ENCODE results near the gene AHCYL2. TPM values are rescaled to one million over a fixed set of nuclear protein-coding genes. Genes with fewer than 3 reads are reported as not detected.
"Not testable (repeated sequence)": the region's sequence is repeated elsewhere in the genome, so short reads cannot be mapped to it uniquely, and the experiment has no call there.

AHCYL2 gene
- total RNA-seq, 1 experiment from 2014 or later = 17.0 TPM

DNA sequence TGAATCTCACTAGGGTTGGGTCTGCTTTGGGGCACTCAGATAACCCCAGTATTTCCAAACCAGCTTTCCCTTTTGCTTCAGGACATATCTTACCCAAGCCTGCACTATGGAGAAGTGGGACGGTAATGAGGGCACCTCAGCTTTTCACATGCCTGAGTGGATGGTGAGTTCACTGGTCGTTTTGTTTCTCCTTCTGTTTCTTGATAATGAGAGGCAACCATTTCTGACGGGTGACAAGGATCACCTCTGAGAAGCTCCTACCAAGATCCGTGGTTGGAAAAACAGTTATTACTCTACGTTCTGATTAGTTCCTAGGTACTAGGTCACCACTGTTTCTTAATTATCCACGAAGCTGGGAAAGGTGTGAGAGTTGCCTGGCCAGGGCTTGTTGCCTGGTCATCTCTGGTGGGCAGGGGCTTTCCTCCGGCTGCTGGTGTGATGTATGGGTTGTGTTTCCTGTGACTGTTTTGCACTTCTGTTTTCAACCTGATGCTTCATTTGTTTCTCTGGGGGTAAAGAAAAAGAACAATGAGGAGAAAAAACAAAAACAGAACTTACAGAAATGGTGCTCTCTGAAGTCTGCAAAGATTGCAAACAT, 143.7 kb downstream of the AHCYL2 start:
- TF ChIP-seq, protein P1, sequence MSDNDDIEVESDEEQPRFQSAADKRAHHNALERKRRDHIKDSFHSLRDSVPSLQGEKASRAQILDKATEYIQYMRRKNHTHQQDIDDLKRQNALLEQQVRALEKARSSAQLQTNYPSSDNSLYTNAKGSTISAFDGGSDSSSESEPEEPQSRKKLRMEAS (IDR thresholded peaks at IDR 0.05) = no peak
- TF ChIP-seq CBX3 (IDR thresholded peaks at IDR 0.05; ENCODE audit: low read depth) (no peak), FOSL1 (IDR thresholded peaks at IDR 0.05; ENCODE audit: low read depth) (no peak), POLR2AphosphoS5 (IDR thresholded peaks at IDR 0.05; ENCODE audit: low read depth, low read length) (no peak), SIN3A (IDR thresholded peaks at IDR 0.05; ENCODE audit: low read depth) (no peak), POLR2A (IDR thresholded peaks at IDR 0.05; ENCODE audit: borderline replicate concordance, extremely low read depth, insufficient read depth, insufficient read length) (no peak), RAD21 (IDR thresholded peaks at IDR 0.05; ENCODE audit: low read depth) (no peak), EZH2phosphoT487 (IDR thresholded peaks at IDR 0.05; ENCODE audit: borderline replicate concordance) (no peak), YY1 (IDR thresholded peaks at IDR 0.05; ENCODE audit: extremely low read depth, insufficient replicate concordance, low read depth, low read length) (no peak)
- TF ChIP-seq, protein P2, sequence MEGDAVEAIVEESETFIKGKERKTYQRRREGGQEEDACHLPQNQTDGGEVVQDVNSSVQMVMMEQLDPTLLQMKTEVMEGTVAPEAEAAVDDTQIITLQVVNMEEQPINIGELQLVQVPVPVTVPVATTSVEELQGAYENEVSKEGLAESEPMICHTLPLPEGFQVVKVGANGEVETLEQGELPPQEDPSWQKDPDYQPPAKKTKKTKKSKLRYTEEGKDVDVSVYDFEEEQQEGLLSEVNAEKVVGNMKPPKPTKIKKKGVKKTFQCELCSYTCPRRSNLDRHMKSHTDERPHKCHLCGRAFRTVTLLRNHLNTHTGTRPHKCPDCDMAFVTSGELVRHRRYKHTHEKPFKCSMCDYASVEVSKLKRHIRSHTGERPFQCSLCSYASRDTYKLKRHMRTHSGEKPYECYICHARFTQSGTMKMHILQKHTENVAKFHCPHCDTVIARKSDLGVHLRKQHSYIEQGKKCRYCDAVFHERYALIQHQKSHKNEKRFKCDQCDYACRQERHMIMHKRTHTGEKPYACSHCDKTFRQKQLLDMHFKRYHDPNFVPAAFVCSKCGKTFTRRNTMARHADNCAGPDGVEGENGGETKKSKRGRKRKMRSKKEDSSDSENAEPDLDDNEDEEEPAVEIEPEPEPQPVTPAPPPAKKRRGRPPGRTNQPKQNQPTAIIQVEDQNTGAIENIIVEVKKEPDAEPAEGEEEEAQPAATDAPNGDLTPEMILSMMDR (IDR thresholded peaks at IDR 0.05 in 2 of 3, conservative IDR thresholded peaks at IDR 0.05 in 1 of 3; ENCODE audit: borderline replicate concordance in 1 of 3, insufficient read depth in 1 of 3, low read depth in 2 of 3, low read length in 2 of 3) = no peak
- TF ChIP-seq, protein P3, sequence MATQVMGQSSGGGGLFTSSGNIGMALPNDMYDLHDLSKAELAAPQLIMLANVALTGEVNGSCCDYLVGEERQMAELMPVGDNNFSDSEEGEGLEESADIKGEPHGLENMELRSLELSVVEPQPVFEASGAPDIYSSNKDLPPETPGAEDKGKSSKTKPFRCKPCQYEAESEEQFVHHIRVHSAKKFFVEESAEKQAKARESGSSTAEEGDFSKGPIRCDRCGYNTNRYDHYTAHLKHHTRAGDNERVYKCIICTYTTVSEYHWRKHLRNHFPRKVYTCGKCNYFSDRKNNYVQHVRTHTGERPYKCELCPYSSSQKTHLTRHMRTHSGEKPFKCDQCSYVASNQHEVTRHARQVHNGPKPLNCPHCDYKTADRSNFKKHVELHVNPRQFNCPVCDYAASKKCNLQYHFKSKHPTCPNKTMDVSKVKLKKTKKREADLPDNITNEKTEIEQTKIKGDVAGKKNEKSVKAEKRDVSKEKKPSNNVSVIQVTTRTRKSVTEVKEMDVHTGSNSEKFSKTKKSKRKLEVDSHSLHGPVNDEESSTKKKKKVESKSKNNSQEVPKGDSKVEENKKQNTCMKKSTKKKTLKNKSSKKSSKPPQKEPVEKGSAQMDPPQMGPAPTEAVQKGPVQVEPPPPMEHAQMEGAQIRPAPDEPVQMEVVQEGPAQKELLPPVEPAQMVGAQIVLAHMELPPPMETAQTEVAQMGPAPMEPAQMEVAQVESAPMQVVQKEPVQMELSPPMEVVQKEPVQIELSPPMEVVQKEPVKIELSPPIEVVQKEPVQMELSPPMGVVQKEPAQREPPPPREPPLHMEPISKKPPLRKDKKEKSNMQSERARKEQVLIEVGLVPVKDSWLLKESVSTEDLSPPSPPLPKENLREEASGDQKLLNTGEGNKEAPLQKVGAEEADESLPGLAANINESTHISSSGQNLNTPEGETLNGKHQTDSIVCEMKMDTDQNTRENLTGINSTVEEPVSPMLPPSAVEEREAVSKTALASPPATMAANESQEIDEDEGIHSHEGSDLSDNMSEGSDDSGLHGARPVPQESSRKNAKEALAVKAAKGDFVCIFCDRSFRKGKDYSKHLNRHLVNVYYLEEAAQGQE (IDR thresholded peaks at IDR 0.05; ENCODE audit: low read depth) = no peak
- TF ChIP-seq, protein P4, sequence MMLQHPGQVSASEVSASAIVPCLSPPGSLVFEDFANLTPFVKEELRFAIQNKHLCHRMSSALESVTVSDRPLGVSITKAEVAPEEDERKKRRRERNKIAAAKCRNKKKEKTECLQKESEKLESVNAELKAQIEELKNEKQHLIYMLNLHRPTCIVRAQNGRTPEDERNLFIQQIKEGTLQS (IDR thresholded peaks at IDR 0.05) = no peak
- Histone ChIP-seq H3K9me3 (ENCODE audit: control insufficient read depth in 1 of 2, insufficient read depth in 1 of 2, low read depth in 1 of 2, low read length in 2 of 2) (no peaks in the 10 kb centered on the region), H3K36me3 (ENCODE audit: control insufficient read depth in 1 of 2, insufficient read depth in 2 of 2, low read length in 2 of 2) (no peaks in the 10 kb centered on the region), H3K27me3 (ENCODE audit: insufficient read depth, low read length) (no peaks in the 10 kb centered on the region), H3K4me3 (replicated peaks in 1 of 2; ENCODE audit: low read depth in 1 of 2, low read length in 2 of 2) (no peak overlapping the region), H2AFZ (ENCODE audit: low read depth, low read length, poor library complexity, severe bottlenecking) (no peak overlapping the region), H3K79me2 (ENCODE audit: insufficient read depth, low read length) (no peaks in the 10 kb centered on the region), H3K9ac (ENCODE audit: low read length) (no peak overlapping the region), H3K4me1 (ENCODE audit: control insufficient read depth in 1 of 2, insufficient read depth in 2 of 2, low read length in 2 of 2) (peaks cover 2 to 8% of the 10 kb centered on the region in 2 experiments; a peak in 2 of 4 replicates), H3K27ac (ENCODE audit: low read depth, low read length) (no peak overlapping the region), H3K9me2 (ENCODE audit: insufficient read depth) (no peaks in the 10 kb centered on the region), H4K20me1 (ENCODE audit: insufficient read depth) (peaks cover 4% of the 10 kb centered on the region; the same call in 1 of the 2 replicates), H3K4me2 (ENCODE audit: low read length) (no peak overlapping the region)
- RAD21 ChIA-PET (ENCODE audit: low non-redundant PET in 1 of 2, low total read pairs in 2 of 2, uncharacterized antibody in 2 of 2, unreplicated experiment in 2 of 2) = interaction anchor here (0.6 to 1.1 kb wide), 4 partner anchors 103 to 642 kb away, joined by 3 to 9 read pairs (median 6); no protein-coding TSS in a partner anchor
- POLR2A ChIA-PET = no interaction called here
- no TSS peak for BruUV-seq (replicated peaks)
- CTCF ChIA-PET = interaction anchor here (0.7 to 4.4 kb wide), 18 partner anchors 9 to 645 kb away, joined by 3 to 52 read pairs (median 4); no protein-coding TSS in a partner anchor
- intact Hi-C loops (cut with micrococcal nuclease) = no loop called here
- DNase-seq (ENCODE audit: low read depth, low spot score) (no peak), ATAC-seq (no peak)

DNA sequence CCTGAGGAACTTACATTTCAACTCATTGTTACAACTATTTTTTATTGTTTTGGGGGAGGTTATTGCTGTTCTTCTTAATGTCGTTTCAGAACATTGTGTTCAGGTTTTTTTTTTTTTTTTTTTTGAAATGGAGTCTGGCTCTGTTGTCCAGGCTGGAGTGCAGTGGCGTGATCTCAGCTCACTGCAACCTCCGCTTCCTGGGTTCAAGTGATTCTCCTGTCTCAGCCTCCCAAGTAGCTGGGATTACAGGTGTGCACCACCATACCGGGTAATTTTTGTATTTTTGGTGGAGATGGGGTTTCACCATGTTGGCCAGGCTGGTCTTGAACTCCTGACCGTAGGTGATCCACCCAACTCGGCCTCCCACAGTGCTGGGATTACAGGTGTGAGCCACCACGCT, 144.6 kb downstream of the AHCYL2 start:
- RAD21 ChIA-PET (ENCODE audit: low non-redundant PET in 1 of 2, low total read pairs in 2 of 2, uncharacterized antibody in 2 of 2, unreplicated experiment in 2 of 2); H3K27me3 ChIP-seq (ENCODE audit: insufficient read depth, low read length); H3K36me3 ChIP-seq (ENCODE audit: control insufficient read depth in 1 of 2, insufficient read depth in 2 of 2, low read length in 2 of 2); H3K4me3 ChIP-seq (replicated peaks in 1 of 2; ENCODE audit: low read depth in 1 of 2, low read length in 2 of 2); DNase-seq (ENCODE audit: low read depth, low spot score); H3K4me1 ChIP-seq (ENCODE audit: control insufficient read depth in 1 of 2, insufficient read depth in 2 of 2, low read length in 2 of 2); H4K20me1 ChIP-seq (ENCODE audit: insufficient read depth); H3K9me3 ChIP-seq (ENCODE audit: control insufficient read depth in 1 of 2, insufficient read depth in 1 of 2, low read depth in 1 of 2, low read length in 2 of 2); POLR2A ChIA-PET; ATAC-seq; H3K27ac ChIP-seq (ENCODE audit: low read depth, low read length); H2AFZ ChIP-seq (ENCODE audit: low read depth, low read length, poor library complexity, severe bottlenecking); intact Hi-C loops (cut with micrococcal nuclease); H3K4me2 ChIP-seq (ENCODE audit: low read length); H3K9ac ChIP-seq (ENCODE audit: low read length); H3K9me2 ChIP-seq (ENCODE audit: insufficient read depth); BruUV-seq (replicated peaks); H3K79me2 ChIP-seq (ENCODE audit: insufficient read depth, low read length): not testable (repeated sequence)
- CTCF ChIA-PET = interaction anchor here (0.8 to 4.4 kb wide), 4 partner anchors 9 to 102 kb away, joined by 3 to 52 read pairs (median 22); no protein-coding TSS in a partner anchor

Data from HCT116 (cell line).